GM12801 (cell line): Measurements from ENCODE around the gene ARHGAP15.

Experiments used
- TF ChIP-seq, protein P1 (sequence below): IDR thresholded peaks from one replicate; pipeline ENCODE4 v1.5.1; 2011; ENCODE audit warnings: control low read depth; ENCODE audit not compliant: insufficient read length; ENCODE audit errors: extremely low read depth

Gene ARHGAP15

DNA sequence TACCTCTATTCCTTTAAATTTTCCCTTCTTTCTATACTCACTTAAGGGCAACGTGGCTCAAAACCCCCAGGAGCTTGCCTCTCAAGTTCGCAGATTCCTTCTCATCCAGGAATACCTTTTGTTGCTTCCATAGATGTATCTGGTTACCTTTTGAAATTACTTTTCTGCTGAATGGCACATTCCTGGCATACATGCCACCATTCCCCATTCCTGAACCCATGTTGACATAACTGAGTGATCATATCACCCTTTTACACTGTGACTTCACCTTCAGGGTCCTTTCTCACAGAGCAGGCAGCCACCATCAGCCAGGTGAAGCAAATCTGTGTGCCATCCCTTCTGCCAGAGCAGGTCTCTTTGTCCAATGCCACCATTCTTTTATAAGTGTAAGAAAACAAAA, 615.8 kb downstream of the ARHGAP15 start:
- TF ChIP-seq, protein P1, sequence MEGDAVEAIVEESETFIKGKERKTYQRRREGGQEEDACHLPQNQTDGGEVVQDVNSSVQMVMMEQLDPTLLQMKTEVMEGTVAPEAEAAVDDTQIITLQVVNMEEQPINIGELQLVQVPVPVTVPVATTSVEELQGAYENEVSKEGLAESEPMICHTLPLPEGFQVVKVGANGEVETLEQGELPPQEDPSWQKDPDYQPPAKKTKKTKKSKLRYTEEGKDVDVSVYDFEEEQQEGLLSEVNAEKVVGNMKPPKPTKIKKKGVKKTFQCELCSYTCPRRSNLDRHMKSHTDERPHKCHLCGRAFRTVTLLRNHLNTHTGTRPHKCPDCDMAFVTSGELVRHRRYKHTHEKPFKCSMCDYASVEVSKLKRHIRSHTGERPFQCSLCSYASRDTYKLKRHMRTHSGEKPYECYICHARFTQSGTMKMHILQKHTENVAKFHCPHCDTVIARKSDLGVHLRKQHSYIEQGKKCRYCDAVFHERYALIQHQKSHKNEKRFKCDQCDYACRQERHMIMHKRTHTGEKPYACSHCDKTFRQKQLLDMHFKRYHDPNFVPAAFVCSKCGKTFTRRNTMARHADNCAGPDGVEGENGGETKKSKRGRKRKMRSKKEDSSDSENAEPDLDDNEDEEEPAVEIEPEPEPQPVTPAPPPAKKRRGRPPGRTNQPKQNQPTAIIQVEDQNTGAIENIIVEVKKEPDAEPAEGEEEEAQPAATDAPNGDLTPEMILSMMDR, result no peak

DNA sequence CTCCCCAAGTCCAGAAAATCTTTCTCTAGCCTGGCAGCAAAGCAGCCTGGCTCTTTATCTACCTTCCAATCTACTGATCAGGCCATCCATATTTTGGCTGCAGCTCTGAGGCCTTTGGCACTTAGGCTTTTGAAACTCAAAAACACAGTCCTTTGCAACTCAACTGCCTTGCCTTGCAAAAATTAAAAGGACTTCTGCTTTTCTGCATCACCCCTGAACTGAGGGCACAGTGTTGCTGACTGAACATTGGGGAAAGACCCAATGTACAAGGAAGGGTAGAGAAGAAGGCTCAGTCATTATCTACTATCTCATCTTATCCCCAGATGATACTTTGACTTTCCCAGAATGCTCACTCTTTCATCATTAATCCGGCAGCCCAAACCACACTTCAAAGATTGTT, 625.5 kb downstream of the ARHGAP15 start:
- TF ChIP-seq, protein P1, result no peak

DNA sequence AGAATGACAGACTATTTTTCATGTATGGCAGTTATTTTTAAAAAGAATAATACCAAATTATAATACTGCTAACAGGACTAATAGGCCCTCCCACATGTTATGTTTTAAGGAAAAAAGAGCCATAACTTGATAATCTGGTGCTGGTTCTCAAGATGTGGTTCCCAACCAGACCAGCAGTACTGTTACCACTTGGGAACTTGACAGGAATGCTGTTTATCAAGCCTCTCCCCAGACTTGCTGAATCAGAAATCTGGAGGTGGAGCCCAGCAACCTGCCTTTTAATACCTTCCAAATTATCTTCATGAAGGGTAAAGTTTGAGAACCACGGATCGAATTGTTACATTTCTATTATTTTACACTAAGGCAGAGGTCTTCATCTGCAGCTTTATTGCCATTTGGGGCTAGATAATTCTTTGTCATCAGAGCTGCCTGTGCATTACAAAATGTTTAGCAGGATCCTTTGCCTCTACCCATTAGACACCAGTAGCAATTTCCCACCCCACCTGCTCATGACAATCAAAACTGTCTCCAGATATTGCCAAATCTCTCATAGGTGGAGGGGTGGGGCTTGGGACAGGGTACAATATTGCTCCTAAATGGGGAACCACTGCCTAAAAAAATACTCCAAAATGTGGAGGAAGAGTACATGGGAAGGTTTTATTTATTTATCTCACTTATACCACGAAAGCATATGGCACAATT, 629.6 kb downstream of the ARHGAP15 start:
- TF ChIP-seq, protein P1, result no peak

DNA sequence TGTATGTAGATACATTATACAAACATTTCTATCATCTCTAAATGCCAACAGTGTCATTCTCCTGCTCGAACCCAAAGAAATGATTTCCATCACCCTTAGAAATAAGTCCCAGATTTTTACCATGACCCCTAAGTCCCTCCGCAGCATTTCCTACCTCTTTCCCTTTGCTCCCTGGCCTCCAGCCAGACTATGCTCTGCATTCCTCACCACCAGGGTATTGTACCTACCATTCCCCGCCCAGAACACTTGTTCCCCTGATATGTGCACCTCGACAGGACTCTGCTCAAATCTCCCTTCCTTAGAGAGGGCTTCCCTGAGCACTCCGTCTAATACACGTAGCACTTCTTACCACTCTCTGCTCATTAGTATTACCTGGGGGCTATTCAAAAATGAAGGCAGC, 630.2 kb downstream of the ARHGAP15 start:
- TF ChIP-seq, protein P1, result no peak

DNA sequence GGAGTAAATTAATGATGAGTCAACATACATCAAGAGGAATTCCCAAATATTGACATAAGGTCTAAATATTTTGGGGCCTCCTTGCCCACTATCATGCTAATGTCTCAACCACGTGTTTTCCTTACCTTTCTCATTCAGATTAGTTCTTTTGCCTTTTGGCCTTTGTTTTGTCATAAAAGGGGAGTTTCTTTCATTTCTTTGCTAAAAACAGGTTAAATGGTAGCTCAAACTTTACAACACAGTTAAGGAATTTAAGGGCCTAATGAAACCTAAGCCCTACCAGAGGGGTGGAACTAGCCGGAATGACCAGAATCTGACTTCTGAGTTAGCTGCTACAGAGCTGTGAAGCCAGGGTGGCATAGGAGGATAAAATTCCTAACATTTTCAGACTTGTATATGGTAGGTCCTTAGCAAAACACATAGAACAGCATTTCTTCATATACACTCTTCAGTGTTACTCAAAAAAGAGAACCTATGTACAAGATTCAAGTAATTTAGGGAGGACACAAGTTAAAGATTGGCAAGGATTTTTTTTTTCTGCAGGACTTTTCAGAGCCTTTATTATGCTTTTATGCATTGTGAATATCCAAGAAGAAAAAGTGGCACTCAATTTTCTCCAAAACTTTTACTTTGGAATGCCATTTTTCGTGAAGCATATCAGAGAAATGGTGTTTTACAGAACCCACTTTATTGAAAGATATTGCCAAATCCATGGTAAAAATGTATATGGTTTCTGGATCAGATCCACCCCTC, 633.1 kb downstream of the ARHGAP15 start:
- TF ChIP-seq, protein P1, result no peak

DNA sequence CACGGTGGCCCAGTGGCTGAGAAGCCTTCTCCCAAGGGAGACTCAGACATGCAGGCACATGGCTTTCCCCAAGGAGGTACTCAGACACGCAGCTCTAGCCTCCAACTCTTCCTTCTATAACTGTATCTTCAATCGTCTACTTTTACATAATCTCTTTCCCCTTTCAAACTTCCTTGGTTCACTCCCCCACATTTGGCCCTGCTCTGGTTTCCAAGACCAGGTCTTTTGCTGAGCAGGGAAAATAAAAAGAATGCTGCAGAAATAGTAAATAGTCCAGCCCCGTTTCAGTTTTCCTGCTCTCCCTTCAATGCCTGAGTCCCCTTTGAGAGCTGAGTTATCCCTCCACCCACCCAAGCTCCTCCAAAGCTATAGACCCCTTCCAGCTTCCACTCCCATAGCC, 635.0 kb downstream of the ARHGAP15 start:
- TF ChIP-seq, protein P1, result no peak

DNA sequence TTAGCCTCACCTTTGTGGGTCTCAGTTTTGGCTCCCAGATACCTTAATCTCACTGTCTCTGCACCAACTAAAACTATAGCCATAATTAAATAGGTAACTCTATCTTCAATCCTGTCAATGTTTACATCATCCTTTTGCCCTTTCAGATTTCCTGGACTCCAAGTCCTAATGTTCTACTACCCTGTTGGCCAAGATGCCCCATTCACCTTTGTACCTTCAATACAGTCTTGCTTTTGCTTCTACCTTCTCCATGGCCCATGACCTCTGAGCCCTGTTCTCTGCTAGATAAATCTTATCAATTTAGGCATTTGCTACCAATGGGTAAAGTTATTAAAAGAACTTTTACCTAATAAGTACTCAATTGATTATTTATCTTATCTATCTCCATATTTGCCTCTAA, 635.5 kb downstream of the ARHGAP15 start:
- TF ChIP-seq, protein P1, result no peak
